Measurements from ENCODE around the gene TSLP.

DNA sequence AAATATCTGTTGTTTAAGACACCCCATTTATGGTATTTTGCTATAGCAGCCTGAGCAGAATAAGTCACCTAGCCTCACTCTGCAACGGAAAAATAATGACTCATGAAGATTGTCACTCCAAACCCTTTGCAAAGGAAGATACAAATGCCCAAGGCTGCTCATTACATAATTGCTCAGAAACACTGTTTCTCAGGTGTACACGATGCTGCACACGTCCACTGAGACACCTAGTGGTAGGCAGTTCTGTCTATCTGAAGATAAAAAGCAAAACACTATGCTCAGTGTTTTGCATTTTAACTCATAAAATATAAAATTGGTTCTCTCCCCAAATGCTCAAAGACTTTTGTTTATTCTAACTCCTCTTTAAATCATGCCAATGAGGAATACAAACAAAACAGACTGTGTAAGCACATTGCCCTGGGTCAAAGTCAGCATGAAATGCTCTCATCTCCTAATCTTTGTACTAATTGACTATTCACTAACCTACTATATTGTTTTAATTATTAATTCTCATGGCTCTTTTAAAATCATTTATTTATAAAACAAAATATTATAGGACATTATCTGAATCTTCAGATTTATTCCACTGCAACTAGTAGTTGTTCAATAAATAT lies 7.7 kb upstream of the TSLP start:
- TF ChIP-seq CTCF (IDR thresholded peaks at IDR 0.05) (no peak), POLR2A (IDR thresholded peaks at IDR 0.05) (no peak)
